Liver (tissue), 3 donors: ENCODE measurements around the gene VAMP4.

Experiments
- CTCF ChIP-seq: fragments of 150-350 bp; IDR thresholded peaks from 2 replicates; pipeline ENCODE4 v1.5.1; 2017; ENCODE audit warnings: improper control_type of control experiment, low read depth, low read length; ENCODE audit not compliant: missing input control
- GABPA ChIP-seq, 2 donors: IDR thresholded peaks in 1 of 2; conservative IDR thresholded peaks in 1 of 2; 2 replicates each; pipeline ENCODE4 v1.6.1; 2016; ENCODE audit warnings: antibody characterized with exemption in 2 of 2, mild to moderate bottlenecking in 1 of 2, moderate library complexity in 1 of 2
- JUND ChIP-seq, 2 donors: IDR thresholded peaks; 2 replicates each; pipeline ENCODE4 v1.6.1; 2016; ENCODE audit warnings: antibody characterized with exemption in 2 of 2
- MAX ChIP-seq: IDR thresholded peaks from 2 replicates; pipeline ENCODE4 v1.6.1; 2016; ENCODE audit warnings: antibody characterized with exemption
- NR2F2 ChIP-seq: IDR thresholded peaks from 2 replicates; pipeline ENCODE4 v1.6.1; 2016; ENCODE audit warnings: antibody characterized with exemption
- RAD21 ChIP-seq, 2 donors: IDR thresholded peaks; 2 replicates each; pipeline ENCODE4 v1.6.1; 2016; ENCODE audit warnings: antibody characterized with exemption in 2 of 2, mild to moderate bottlenecking in 2 of 2
- REST ChIP-seq: IDR thresholded peaks from 2 replicates; pipeline ENCODE4 v1.6.1; 2016; ENCODE audit warnings: antibody characterized with exemption, mild to moderate bottlenecking
- SP1 ChIP-seq: IDR thresholded peaks from 2 replicates; pipeline ENCODE4 v1.6.1; 2018; ENCODE audit warnings: antibody characterized with exemption, mild to moderate bottlenecking
- TAF1 ChIP-seq: conservative IDR thresholded peaks from 2 replicates; pipeline ENCODE4 v1.6.1; 2016; ENCODE audit warnings: antibody characterized with exemption, mild to moderate bottlenecking
- YY1 ChIP-seq: IDR thresholded peaks from 2 replicates; pipeline ENCODE4 v1.6.1; 2016; ENCODE audit warnings: antibody characterized with exemption, mild to moderate bottlenecking
- donor health status: healthy.
- donor health status: healthy.

- TF ChIP-seq CTCF (no peak), MAX (no peak), RAD21 (IDR thresholded peaks at IDR 0.05) (no peak), SP1 (peak; percentile 64), TAF1 (no peak), YY1 (peak; percentile 43), JUND (IDR thresholded peaks at IDR 0.05) (peak; percentile 57 to 68), NR2F2 (no peak), REST (peak; percentile 50), GABPA (IDR thresholded peaks at IDR 0.05 in 1 of 2, conservative IDR thresholded peaks at IDR 0.05 in 1 of 2) (no peak)
Observed at GRCh38 chr1:171653796-171654195, 88.1 kb downstream of the VAMP4 start.
